ENCODE results near the gene KCNQ1. TPM values are rescaled to one million over a fixed set of nuclear protein-coding genes. Genes with fewer than 3 reads are reported as not detected.

Gene KCNQ1
- total RNA-seq, 4 donors from 2014 or later = 0.89 to 2.2 (median 1.3) TPM

- no peaks in the 10 kb centered on the region for H3K27me3 ChIP-seq
- no peak overlapping the region for H3K4me3 ChIP-seq
- H3K4me1 ChIP-seq = peaks cover 30% of the 10 kb centered on the region
- TF ChIP-seq POLR2AphosphoS5 (IDR thresholded peaks at IDR 0.05) = peak in 1 of 3 donors; percentile 72
- no peak for TF ChIP-seq POLR2A (IDR thresholded peaks at IDR 0.05)
- TF ChIP-seq CTCF (IDR thresholded peaks at IDR 0.05) = peak in 1 of 2 donors; percentile 44
- peak; percentile 66 for TF ChIP-seq EP300 (IDR thresholded peaks at IDR 0.05)
- H3K9me3 ChIP-seq = no peaks in the 10 kb centered on the region
- no peaks in the 10 kb centered on the region for H3K36me3 ChIP-seq
- peak; percentile 77 to 80 for DNase-seq (ENCODE audit: low spot score in 2 of 2)
- peak overlapping the region; percentile 75 for H3K27ac ChIP-seq
- 11% methylated on average over 15 of the region's 28 CpGs for whole genome bisulfite sequencing
Measured at GRCh38 chr11:2778630-2779498, 334.1 kb downstream of the KCNQ1 start.

- Histone ChIP-seq H3K27me3 (no peaks in the 10 kb centered on the region), H3K9me3 (no peaks in the 10 kb centered on the region), H3K4me1 (peaks cover 30% of the 10 kb centered on the region), H3K27ac (peak overlapping the region; percentile 75), H3K36me3 (no peaks in the 10 kb centered on the region), H3K4me3 (no peak overlapping the region)
- no peak for DNase-seq (ENCODE audit: low spot score in 2 of 2)
- TF ChIP-seq POLR2A (IDR thresholded peaks at IDR 0.05) (no peak), CTCF (IDR thresholded peaks at IDR 0.05) (no peak), EP300 (IDR thresholded peaks at IDR 0.05) (no peak), POLR2AphosphoS5 (IDR thresholded peaks at IDR 0.05) (no peak)
- 83% methylated on average over 1 of the region's 11 CpGs for WGBS
Measured at GRCh38 chr11:2779499-2779980, 334.7 kb downstream of the KCNQ1 start.

- no peaks in the 10 kb centered on the region for H3K27me3 ChIP-seq
- H3K4me1 ChIP-seq = peaks cover 30% of the 10 kb centered on the region
- H3K27ac ChIP-seq = no peak overlapping the region
- no peak overlapping the region for H3K4me3 ChIP-seq
- 79% methylated on average over 14 of the region's 23 CpGs for WGBS
- no peaks in the 10 kb centered on the region for H3K9me3 ChIP-seq
- TF ChIP-seq CTCF (IDR thresholded peaks at IDR 0.05) = no peak
- no peak for TF ChIP-seq EP300 (IDR thresholded peaks at IDR 0.05)
- no peak for TF ChIP-seq POLR2AphosphoS5 (IDR thresholded peaks at IDR 0.05)
- no peak for TF ChIP-seq POLR2A (IDR thresholded peaks at IDR 0.05)
- H3K36me3 ChIP-seq = no peaks in the 10 kb centered on the region
- DNase-seq (ENCODE audit: low spot score in 2 of 2) = peak; percentile 66 to 76
Measured at GRCh38 chr11:2779981-2780849, 335.4 kb downstream of the KCNQ1 start.

GRCh38 chr11:2780850-2781407 is 336.1 kb downstream of the KCNQ1 start:
- H3K4me1 ChIP-seq = peaks cover 30% of the 10 kb centered on the region
- WGBS = 74% methylated on average over 9 of the region's 9 CpGs
- peak in 1 of 2 donors; percentile 62 for DNase-seq (ENCODE audit: low spot score in 2 of 2)
- no peaks in the 10 kb centered on the region for H3K36me3 ChIP-seq
- no peaks in the 10 kb centered on the region for H3K27me3 ChIP-seq
- H3K4me3 ChIP-seq = no peak overlapping the region
- TF ChIP-seq CTCF (IDR thresholded peaks at IDR 0.05) (no peak), EP300 (IDR thresholded peaks at IDR 0.05) (no peak), POLR2A (IDR thresholded peaks at IDR 0.05) (no peak), POLR2AphosphoS5 (IDR thresholded peaks at IDR 0.05) (no peak)
- H3K9me3 ChIP-seq = no peaks in the 10 kb centered on the region
- no peak overlapping the region for H3K27ac ChIP-seq
